DMS79 treated with DMSO at 0.1 percent for 48 hours (cell line): Measurements from ENCODE around the gene PDZD4.

Experiments used
- DNase-seq: peaks from one replicate; lab custom pipeline; 2025; lab: John Stamatoyannopoulos, UW

PDZD4 gene

GRCh38 chrX:153867139-153867538, 36.8 kb upstream of the PDZD4 start:
- no peak for DNase-seq

GRCh38 chrX:153866302-153867019, 36.1 kb upstream of the PDZD4 start:
- DNase-seq, result no peak

- DNase-seq, result no peak
Observed at GRCh38 chrX:153865685-153866084, 35.3 kb upstream of the PDZD4 start.

GRCh38 chrX:153865321-153865580, 34.9 kb upstream of the PDZD4 start:
- DNase-seq, result no peak

GRCh38 chrX:153864561-153865320, 34.4 kb upstream of the PDZD4 start:
- no peak for DNase-seq

GRCh38 chrX:153864101-153864500, 33.8 kb upstream of the PDZD4 start:
- DNase-seq, result no peak

GRCh38 chrX:153863251-153863991, 33.1 kb upstream of the PDZD4 start:
- DNase-seq, result no peak

- DNase-seq, result no peak
Observed at GRCh38 chrX:153862369-153863250, 32.3 kb upstream of the PDZD4 start.

GRCh38 chrX:153861733-153862310, 31.5 kb upstream of the PDZD4 start:
- no peak for DNase-seq

- DNase-seq, result no peak
Observed at GRCh38 chrX:153861151-153861550, 30.8 kb upstream of the PDZD4 start.

GRCh38 chrX:153857348-153857903, 27.1 kb upstream of the PDZD4 start:
- DNase-seq, result no peak

GRCh38 chrX:153854702-153855101, 24.4 kb upstream of the PDZD4 start:
- DNase-seq, result no peak

- DNase-seq, result no peak
Observed at GRCh38 chrX:153853902-153854267, 23.5 kb upstream of the PDZD4 start.

GRCh38 chrX:153853180-153853901, 23.0 kb upstream of the PDZD4 start:
- DNase-seq, result no peak

- no peak for DNase-seq
Observed at GRCh38 chrX:153851981-153852380, 21.6 kb upstream of the PDZD4 start.

GRCh38 chrX:153848325-153848724, 18.0 kb upstream of the PDZD4 start:
- DNase-seq, result no peak

- DNase-seq, result no peak
Observed at GRCh38 chrX:153845842-153846241, 15.5 kb upstream of the PDZD4 start.

- DNase-seq, result no peak
Observed at GRCh38 chrX:153845195-153845594, 14.9 kb upstream of the PDZD4 start.

- DNase-seq, result no peak
Observed at GRCh38 chrX:153844509-153845082, 14.3 kb upstream of the PDZD4 start.

GRCh38 chrX:153836921-153837320, 6.6 kb upstream of the PDZD4 start:
- DNase-seq, result no peak
